PC-9 (cell line): ENCODE measurements around the gene KCNV2.

Experiments used
- EZH2 ChIP-seq: fragments of 200-600 bp; sonication (generic); IDR thresholded peaks from 2 replicates; pipeline ENCODE4 v1.8.0; 2017; ENCODE audit warnings: antibody characterized with exemption, low read depth
- TF ChIP-seq, protein P1 (sequence below): fragments of 200-600 bp; sonication (generic); conservative IDR thresholded peaks from 2 replicates; pipeline ENCODE4 v1.6.1; 2017; ENCODE audit warnings: mixed run types, antibody characterized with exemption, mild to moderate bottlenecking, moderate library complexity

DNA sequence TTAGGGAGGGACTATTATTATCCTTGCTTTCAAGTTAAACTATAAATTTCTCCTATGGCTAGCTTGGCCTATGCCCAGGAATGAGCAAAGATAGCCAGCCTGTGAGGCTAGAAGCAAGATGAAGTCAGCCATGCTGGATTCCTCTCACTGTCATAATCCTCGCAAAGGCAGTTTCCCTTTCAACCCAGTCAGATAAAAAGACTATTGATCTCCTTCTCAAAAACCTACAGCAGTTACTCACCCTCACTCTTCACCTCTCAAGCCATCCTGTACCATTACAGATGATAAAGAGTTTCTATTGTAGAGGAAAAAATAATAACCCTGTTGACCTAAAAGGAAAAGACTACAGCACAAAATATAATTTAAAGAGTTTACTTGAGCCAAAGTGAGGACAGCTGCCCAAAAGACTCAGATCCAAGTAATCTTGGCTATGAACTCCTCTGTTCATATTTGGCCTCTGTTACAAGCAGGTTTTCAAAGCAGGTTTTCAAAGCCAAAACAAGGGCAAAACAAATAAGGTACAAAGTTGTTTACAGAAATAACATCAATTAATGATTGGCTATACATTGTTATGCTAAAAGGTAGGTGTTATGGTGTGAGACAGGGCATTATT, 41.7 kb downstream of the KCNV2 start:
- TF ChIP-seq, protein P1, sequence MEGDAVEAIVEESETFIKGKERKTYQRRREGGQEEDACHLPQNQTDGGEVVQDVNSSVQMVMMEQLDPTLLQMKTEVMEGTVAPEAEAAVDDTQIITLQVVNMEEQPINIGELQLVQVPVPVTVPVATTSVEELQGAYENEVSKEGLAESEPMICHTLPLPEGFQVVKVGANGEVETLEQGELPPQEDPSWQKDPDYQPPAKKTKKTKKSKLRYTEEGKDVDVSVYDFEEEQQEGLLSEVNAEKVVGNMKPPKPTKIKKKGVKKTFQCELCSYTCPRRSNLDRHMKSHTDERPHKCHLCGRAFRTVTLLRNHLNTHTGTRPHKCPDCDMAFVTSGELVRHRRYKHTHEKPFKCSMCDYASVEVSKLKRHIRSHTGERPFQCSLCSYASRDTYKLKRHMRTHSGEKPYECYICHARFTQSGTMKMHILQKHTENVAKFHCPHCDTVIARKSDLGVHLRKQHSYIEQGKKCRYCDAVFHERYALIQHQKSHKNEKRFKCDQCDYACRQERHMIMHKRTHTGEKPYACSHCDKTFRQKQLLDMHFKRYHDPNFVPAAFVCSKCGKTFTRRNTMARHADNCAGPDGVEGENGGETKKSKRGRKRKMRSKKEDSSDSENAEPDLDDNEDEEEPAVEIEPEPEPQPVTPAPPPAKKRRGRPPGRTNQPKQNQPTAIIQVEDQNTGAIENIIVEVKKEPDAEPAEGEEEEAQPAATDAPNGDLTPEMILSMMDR = no peak
- TF ChIP-seq EZH2 = no peak
